ENCODE measurements around the gene ERG.

GRCh38 chr21:38490411-38491020 is 7.8 kb downstream of the ERG start:
- no peak for TF ChIP-seq ZNF263 (CRISPR knock-in tag; IDR thresholded peaks at IDR 0.05)
- TF ChIP-seq TAF1 (CRISPR knock-in tag; IDR thresholded peaks at IDR 0.05) = no peak
- TF ChIP-seq, protein P1, sequence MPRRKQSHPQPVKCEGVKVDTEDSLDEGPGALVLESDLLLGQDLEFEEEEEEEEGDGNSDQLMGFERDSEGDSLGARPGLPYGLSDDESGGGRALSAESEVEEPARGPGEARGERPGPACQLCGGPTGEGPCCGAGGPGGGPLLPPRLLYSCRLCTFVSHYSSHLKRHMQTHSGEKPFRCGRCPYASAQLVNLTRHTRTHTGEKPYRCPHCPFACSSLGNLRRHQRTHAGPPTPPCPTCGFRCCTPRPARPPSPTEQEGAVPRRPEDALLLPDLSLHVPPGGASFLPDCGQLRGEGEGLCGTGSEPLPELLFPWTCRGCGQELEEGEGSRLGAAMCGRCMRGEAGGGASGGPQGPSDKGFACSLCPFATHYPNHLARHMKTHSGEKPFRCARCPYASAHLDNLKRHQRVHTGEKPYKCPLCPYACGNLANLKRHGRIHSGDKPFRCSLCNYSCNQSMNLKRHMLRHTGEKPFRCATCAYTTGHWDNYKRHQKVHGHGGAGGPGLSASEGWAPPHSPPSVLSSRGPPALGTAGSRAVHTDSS (CRISPR knock-in tag; conservative IDR thresholded peaks at IDR 0.05) = no peak
- TF ChIP-seq POLR2A (IDR thresholded peaks at IDR 0.05; ENCODE audit: insufficient read depth in 1 of 2, low read depth in 2 of 2, low read length in 2 of 2) = no peak
- no peak for TF ChIP-seq ZNF205 (CRISPR knock-in tag; IDR thresholded peaks at IDR 0.05)
- no peak for TF ChIP-seq NR1H2 (CRISPR knock-in tag; IDR thresholded peaks at IDR 0.05; ENCODE audit: borderline replicate concordance, low read depth)
- TF ChIP-seq, protein P2, sequence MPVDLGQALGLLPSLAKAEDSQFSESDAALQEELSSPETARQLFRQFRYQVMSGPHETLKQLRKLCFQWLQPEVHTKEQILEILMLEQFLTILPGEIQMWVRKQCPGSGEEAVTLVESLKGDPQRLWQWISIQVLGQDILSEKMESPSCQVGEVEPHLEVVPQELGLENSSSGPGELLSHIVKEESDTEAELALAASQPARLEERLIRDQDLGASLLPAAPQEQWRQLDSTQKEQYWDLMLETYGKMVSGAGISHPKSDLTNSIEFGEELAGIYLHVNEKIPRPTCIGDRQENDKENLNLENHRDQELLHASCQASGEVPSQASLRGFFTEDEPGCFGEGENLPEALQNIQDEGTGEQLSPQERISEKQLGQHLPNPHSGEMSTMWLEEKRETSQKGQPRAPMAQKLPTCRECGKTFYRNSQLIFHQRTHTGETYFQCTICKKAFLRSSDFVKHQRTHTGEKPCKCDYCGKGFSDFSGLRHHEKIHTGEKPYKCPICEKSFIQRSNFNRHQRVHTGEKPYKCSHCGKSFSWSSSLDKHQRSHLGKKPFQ (CRISPR knock-in tag; IDR thresholded peaks at IDR 0.05; ENCODE audit: insufficient replicate concordance) = no peak

All from HepG2 (cell line).